ENCODE measurements around the gene TACC2.
"Not testable (repeated sequence)": the region's sequence is repeated elsewhere in the genome, so short reads cannot be mapped to it uniquely, and the experiment has no call there.

TACC2 gene

GRCh38 chr10:122072491-122072890 is 83.5 kb downstream of the TACC2 start:
- H3K4me3 ChIP-seq (ENCODE audit: low read depth, low read length) = no peak overlapping the region
- no peak for TF ChIP-seq CTCF (IDR thresholded peaks at IDR 0.05; ENCODE audit: low read depth, low read length, missing control alignments)
- in situ Hi-C loops (cut with HindIII; ENCODE audit: low sequenced_read_pairs) = no loop called here
- DNase-seq (ENCODE audit: low read depth) = no peak

- in situ Hi-C loops (cut with HindIII; ENCODE audit: low sequenced_read_pairs) = no loop called here
- no peak for DNase-seq (ENCODE audit: low read depth)
- no peak overlapping the region for H3K4me3 ChIP-seq (ENCODE audit: low read depth, low read length)
- TF ChIP-seq CTCF (IDR thresholded peaks at IDR 0.05; ENCODE audit: low read depth, low read length, missing control alignments) = no peak
These were observed 84.5 kb downstream of the TACC2 start for GRCh38 chr10:122073508-122073907.

- no peak for TF ChIP-seq CTCF (IDR thresholded peaks at IDR 0.05; ENCODE audit: low read depth, low read length, missing control alignments)
- H3K4me3 ChIP-seq (ENCODE audit: low read depth, low read length) = no peak overlapping the region
- DNase-seq (ENCODE audit: low read depth) = no peak
- in situ Hi-C loops (cut with HindIII; ENCODE audit: low sequenced_read_pairs) = no loop called here
These were observed 86.2 kb downstream of the TACC2 start for GRCh38 chr10:122075171-122075570.

GRCh38 chr10:122075876-122076275 is 86.9 kb downstream of the TACC2 start:
- H3K4me3 ChIP-seq (ENCODE audit: low read depth, low read length); DNase-seq (ENCODE audit: low read depth); in situ Hi-C loops (cut with HindIII; ENCODE audit: low sequenced_read_pairs): not testable (repeated sequence)

- H3K4me3 ChIP-seq (ENCODE audit: low read depth, low read length) = no peak overlapping the region
- DNase-seq (ENCODE audit: low read depth) = no peak
- TF ChIP-seq CTCF (IDR thresholded peaks at IDR 0.05; ENCODE audit: low read depth, low read length, missing control alignments) = no peak
- in situ Hi-C loops (cut with HindIII; ENCODE audit: low sequenced_read_pairs) = no loop called here
These were observed 88.4 kb downstream of the TACC2 start for GRCh38 chr10:122077311-122077875.

GRCh38 chr10:122078326-122078725 is 89.4 kb downstream of the TACC2 start:
- no peak for DNase-seq (ENCODE audit: low read depth)
- in situ Hi-C loops (cut with HindIII; ENCODE audit: low sequenced_read_pairs) = no loop called here
- no peak for TF ChIP-seq CTCF (IDR thresholded peaks at IDR 0.05; ENCODE audit: low read depth, low read length, missing control alignments)
- H3K4me3 ChIP-seq (ENCODE audit: low read depth, low read length) = no peak overlapping the region

GRCh38 chr10:122078965-122079795 is 90.2 kb downstream of the TACC2 start:
- no peak for DNase-seq (ENCODE audit: low read depth)
- in situ Hi-C loops (cut with HindIII; ENCODE audit: low sequenced_read_pairs) = no loop called here
- TF ChIP-seq CTCF (IDR thresholded peaks at IDR 0.05; ENCODE audit: low read depth, low read length, missing control alignments) = no peak
- H3K4me3 ChIP-seq (ENCODE audit: low read depth, low read length) = no peak overlapping the region

Measured in astrocyte of the cerebellum (primary cell).